Activated T-cell treated with anti-CD3 and anti-CD28 coated beads for 4 hours (primary cell): Measurements from ENCODE around the gene ZNF469.

Experiments
- DNase-seq: peaks from one replicate; pipeline ENCODE4 v3.0.0-alpha.2; 2020

The ZNF469 gene

DNA sequence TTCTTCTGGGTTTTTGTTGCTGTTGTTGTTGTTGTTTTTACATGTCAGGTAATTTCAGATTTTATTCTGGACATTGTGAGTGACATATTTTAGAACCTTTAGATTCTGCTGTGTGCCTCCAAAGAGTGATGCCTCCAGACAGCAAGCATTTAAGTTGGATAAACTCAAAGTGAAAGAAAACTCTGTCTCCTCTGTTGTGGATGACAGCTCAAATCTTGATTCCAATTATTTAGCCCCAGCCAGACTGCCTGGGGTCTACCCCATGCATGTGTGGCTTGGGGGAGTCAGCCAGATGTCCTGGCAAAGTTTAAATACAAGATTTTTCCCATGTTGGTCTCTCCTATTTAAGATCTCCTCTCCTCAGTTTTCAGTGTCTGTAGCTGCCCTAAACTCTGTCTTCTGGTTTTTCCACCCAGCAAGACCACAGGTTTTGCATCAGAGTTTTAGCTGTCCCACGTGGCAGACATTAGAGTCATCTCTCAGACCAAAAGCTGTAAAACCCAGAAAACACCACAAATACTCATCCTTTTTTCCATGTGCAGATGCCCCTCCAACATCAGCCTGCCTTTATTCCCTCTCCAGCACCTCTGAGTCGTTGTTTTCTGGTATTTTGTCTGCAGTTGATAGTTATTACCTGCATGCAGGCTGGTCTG, 19.4 kb upstream of the ZNF469 start:
- DNase-seq: no peak

DNA sequence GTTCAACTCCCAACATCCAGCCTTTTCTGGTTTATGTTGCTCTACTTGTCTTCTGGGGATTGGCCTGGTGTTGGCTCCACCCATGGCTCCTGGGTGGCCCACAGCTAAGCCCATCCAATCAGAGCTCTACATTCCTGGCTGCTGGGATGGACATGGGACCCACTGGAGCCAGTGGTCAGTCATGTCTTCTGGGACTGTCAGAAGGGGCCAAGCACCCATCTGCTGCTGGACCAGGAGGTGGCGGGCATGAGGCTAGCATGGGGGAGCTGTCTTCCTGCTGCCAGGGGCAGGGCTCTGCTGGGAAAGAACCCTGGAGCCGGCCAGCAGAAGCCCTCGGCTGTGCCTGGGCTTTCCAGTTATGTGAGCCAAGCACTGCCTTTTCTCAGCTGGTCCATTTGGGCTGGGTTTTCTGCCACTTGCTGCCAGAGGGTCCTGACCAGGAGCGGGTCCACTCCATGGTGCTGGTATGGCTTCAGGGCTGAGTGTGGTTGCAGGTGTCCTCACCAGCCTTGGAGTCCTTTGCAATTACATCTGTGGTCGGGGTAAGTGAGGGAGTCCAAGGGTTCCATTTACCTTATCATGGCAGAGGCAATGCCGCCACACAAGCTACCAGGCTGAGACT, 17.4 kb upstream of the ZNF469 start:
- no peak for DNase-seq

DNA sequence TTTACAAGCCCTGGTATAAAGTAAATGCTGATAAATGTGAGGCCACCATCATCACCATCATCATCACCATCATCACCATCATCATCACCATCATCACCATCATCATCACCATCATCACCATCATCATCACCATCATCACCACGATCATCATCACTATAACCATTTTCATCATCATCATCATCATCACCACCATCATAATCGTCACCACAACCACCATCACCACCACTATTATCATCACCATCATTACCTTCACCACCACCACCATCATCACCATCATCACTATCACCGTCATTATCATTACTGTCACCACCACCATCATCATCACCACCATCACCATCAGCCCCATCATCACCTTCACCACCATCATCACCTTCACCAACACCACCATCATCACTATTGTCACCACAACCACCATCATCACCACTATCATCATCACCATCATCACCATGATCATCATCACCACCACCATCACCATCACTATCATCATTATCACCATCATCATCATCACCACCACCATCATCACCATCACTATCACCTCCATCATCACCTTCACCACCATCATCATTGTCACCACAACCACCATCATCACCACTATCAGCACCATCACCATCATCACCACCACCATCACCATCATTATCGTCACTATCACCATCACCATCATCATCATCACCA, 16.6 kb upstream of the ZNF469 start:
- no peak for DNase-seq

DNA sequence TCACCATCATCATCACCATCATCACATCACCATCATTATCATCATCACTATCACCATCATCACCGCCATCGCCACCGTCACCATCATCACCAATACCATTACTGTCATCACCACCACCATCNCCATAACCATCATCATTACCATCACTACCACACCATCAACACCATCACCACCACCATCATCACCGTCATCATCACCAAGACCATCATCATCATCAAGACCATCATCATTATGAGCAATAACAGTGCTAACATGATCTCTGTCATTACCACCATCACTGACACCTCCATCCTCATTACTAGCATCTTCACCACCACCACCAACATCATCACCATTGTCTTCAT, 16.1 kb upstream of the ZNF469 start:
- DNase-seq: no peak

DNA sequence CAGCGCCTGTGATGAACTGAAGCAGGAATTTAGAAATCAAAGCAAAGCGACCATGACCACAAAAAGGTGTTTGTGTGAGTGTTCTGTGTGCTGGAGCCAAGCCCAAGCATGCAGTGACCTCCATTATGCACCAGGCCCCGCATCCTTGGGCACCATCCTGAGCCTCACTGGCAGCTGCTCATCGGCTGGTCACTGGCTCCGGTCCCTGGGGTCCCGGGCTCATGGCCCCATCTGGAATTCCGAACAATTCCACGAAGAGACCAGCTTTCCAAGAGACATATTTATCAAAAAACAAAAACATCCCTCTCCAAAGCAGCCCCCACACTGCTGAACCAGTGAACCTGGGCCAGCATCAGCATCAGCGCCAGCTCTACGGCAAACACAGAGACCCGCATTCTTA, 15.2 kb upstream of the ZNF469 start:
- no peak for DNase-seq

DNA sequence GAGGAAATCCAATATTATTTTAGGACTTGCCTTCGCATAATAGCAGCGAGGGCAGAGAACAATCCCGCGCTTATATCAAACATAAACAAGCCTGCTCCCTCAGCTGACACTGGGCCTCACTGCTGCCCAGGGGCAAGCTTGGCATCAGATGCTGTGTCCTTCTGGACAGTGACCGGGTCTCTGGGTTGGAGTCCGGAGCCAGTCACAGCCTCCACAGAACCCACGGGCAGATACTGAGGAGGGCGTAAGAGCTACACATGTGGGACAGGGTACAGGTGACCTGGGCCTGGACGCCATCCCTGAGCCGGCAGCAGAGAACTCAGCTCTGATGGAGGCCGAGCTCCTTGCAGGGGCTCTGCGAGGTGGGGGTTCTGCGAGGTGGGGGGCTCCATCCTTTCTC, 14.7 kb upstream of the ZNF469 start:
- no peak for DNase-seq

DNA sequence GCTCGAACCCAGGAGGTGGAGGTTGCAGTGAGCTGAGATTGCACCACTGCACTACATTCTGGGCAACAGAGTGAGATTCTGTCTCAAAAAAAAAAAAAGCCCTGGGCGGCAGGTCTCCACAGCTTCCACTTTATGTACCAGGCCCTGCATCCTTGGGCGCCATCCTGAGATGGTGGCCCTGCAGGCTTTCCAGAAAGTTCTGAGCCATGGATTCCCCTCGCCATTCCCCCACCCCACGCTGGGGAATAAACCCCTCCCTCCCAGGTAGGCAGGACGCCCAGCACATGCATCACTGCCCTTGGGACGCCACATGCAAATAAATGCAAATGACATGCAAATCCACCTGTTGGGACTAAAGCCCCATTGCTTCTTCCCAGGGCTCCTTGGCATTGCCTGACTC, 13.8 kb upstream of the ZNF469 start:
- DNase-seq: no peak

DNA sequence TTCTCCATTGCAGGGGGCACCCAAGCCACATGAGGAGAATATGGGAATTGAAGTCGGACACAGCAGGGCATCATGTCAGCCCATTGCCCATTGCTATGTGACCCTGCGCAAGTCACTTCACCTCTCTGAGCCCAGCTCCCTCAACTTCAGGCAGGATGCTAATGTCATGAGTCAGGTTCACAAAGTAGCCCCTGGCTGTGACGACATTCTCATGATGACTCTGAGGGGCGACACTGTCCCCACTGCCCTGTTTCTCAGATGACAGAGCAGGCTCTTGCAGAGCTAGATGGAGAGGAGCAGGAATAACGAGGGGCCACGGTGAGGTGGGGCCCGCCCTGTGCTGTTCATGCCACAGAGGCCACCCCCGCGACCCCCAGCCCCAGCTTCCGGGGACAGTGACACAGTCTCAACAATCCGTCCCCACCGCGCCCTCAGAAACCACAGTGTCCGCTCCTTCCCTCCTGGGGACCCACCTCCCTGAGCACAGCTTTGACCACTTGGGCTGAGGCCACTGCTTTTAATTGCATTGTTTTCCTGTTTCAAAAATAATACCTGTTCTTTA, 13.2 kb upstream of the ZNF469 start:
- DNase-seq: no peak

DNA sequence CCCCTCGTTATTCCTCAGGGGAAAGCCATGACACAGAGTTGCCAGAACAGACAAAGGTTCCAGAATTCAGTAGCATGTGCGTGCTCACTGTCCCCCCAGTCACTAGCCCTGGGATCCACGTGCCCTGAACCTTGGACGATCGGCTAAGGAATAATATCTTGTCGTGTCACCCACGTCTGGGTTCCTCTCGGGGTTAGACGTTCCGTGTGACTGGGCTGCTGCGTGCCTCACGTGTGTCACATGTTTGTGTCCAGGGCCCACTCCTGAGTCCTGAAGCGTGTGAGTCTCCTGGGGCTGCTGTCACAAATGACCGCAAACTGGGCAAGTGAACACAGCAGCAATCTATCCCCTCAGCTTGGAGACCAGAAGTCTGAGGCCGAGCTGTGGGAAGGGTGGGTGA, 12.4 kb upstream of the ZNF469 start:
- no peak for DNase-seq

DNA sequence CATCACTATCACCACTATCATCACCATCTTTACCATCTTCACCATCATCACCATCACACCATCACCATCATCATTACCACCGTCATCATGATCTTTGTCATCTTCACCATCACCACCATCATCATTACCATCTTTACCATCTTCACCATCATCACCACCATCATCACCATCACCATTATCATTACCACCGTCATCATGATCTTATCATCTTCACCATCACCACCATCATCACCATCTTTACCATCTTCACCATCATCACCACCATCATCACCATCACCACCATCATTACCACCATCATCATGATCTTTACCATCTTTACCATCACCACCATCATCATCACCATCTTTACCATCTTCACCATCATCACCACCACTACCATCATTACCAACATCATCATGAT, 10.2 kb upstream of the ZNF469 start:
- no peak for DNase-seq

DNA sequence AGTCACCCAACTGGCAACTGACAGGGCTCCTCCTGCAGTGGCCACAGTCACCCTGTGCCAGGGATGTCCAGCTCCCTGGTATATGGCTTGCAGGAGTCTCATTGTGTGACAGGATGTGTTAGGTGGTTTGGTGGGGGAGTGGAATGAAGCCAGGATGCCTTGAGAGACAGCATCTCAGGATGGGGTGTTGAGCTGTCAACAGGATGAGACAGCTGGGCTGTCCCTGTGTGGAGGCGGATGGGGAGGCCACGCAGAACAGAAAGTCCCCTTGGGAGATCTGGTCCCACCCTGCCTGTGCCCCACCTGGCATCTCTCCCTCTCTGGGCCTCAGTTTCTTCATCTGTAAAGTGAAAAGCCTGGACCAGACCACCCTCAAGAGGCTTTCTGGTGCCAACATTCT, 9.5 kb upstream of the ZNF469 start:
- DNase-seq: no peak

DNA sequence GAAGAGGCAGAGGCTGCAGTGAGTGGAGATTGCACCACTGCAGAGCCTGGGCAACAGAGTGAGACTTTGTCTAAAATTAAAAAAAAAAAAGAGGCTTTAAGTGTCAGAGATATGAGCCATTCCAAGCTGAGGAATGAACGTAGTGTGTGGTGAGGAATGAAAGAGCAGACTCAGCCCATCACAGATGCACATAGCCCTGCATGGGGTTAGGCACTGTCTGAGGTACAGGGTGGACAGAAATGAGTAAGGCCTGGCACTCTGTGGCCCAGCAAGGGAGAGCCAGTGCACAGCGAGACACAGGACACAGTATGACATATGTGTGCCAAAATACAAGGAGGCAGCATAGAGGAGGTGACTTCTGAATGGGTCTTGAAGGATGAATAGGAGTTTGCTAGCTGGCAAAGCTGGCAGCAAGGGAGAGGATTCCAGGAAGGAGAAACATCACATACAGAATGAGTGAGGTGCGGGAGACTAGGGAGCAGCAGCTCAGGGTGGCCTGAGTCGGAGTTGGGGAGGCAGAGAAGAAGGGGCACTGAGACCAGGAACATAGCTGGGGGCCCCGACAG, 8.7 kb upstream of the ZNF469 start:
- no peak for DNase-seq

DNA sequence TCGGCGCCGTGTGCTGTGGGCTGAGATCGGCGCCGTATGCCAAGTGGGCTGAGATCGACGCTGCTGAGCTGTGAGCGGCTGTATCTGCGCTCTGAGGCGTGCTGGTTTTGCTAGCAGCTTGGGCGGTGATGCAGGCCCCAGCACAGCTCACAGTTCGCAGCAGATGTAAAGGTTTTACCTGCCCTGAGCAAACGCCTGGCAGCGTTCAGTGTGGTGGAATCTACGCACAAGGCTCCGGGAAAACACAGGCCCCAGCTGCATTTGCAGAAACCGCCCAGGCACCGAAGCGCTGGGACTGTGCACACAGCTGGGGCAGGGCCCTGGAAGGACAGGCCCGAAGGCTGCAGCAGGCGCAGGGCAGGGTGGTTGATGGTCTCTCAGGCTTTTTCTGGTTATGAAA, 8.0 kb upstream of the ZNF469 start:
- no peak for DNase-seq

DNA sequence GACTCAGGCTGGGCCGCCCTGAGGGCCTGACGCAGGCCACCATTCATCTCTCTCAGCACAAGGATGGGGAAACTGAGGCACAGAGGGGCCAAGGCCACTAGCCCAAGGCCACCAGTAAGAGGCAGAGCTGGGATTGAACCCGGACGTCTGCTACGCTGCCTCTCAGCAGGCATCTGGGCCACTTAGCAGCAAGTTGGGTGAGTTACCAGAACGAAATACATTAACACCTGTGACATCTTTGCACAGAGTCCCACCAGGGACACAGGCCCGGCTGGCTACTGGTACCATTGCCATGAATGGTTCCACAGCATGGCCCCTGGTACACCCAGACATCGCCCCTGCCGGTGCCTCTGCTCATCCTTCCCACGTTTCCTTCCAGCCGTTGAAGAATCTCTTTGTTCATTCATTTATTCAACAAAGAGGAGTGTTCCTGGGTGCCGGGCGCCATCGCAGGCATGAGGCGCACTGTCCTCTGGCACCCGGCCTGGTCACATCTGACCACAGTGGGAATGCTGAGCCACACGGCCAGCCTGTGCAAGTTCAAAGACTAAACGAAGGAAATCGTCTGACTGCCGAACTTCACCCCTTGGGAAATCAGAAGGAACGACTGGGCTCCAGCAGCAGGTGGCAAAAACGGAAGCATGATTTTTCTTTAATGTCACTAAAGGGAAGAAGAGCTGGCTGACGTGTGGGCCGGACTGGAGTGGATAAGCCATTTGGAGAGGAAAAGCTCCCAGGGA, 7.4 kb upstream of the ZNF469 start:
- DNase-seq: no peak

DNA sequence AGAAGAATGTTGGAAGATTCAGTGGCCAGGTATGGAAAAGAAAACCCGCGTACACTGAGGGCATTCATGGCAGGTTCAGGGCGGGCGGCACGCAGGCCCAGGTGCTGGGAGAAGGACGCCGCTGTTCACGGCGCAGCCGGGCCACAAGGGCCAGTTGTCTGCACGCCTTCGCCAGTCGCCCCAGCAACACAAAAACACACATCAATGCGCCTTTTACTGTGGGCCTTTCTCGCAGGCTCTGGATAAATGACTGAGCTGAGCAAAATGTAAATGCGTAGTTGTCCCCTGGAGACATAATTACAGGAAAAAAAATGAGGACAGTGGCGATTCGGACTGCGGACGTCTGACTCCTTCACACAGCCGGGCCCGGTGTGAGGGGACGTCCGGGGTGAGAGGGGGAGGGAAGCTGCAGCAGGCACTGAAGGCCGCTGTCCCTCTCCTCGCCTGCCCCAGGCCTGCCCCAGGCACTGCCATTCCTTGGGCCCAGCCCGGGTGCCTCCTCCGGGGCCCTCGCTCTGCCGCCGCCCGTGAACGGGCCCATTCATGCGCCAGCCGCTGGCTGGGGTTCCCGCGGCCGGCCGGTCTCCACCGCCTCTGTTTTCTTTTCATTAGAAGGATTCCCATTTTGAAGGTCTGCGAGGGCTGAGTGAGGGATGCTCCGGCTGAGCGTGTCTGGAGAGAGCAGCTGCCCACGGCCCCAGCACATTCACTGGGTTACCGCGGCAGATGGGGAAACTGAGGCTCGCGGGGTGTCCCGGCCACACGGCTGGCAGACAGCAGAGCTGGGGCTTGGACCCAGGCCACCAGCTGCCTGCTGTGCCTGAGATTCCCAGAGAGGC, 6.5 kb upstream of the ZNF469 start:
- no peak for DNase-seq

DNA sequence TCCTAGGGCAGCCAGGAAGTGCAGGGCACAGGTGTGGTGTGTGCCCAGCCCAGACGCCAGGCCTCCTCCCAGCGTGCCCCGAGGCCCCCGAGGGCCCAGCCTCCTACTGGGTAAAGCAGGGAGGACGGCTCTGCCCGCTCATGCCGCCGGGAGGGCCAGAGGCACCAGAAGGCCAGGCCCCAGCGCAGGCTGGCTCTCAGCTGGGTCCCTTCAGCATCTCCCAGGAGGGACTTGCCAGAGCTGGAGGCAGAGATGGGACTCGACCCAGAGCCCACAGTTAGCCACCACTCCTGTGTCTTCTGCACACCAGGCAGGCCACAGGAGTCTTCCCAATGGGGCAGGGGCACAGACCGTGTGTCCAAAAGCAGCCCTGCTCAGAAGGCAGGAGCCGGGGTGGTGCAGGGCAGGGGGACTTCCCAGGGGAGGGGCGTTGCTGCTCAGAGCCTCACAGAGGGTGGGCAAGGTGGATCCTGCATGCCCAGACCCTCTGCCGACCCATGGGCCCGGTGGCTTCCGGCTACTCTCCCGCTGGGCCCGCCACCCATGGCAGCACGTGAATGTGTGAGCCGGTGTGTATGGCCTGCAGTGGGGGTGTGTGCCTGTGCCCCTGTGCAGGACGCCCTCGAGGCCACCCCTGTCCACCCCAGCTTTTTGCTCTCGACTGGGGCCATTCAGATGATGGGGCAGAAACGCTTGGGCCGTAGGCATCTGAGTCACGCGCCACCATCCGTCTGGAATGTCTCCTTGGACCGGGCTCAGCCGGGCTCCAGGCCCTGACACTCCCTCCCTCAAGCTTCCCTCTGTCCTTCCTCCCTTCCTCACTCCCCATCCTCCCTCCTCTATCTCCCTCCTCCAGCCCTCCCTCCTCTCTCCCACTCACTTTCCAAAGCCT, 5.7 kb upstream of the ZNF469 start:
- DNase-seq: no peak

DNA sequence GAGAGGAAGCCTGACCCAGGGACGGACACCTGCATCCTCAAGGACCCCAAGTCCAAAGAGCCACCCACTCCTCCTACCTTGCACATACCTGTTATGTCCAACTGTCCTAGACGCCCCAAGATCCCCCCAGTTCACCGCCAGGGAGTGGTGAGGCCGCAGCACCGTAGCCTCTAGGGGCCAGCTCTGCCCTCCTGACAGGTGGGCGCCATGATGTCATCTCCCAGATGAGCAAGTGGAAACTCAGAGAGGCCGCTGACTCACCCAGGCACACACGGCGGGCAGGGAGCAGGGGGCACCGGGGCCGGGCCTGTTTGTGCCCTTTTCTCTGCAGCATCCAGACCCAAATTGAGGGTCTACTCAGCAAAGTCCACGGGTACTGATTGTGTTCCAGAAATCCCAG, 4.8 kb upstream of the ZNF469 start:
- DNase-seq: no peak

DNA sequence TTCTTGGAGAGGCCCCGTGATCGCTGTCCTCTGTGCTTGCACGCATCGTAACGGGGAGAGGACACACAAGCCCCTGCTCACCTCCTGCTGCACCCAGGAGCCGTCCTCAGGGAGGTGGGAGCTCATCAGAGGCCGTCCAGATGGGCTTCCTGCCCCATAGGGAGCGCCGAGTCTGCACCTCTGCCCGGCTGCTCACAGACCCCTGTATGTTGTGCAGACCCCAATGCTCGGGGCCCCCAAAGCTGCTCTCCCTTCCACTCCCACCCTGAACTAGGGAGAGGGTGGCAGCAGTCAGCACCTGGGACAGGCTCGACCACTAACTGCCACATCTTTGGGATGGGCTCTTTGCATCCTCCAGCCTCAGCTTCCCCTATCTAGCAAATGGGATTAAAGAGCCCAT, 4.4 kb upstream of the ZNF469 start:
- no peak for DNase-seq

DNA sequence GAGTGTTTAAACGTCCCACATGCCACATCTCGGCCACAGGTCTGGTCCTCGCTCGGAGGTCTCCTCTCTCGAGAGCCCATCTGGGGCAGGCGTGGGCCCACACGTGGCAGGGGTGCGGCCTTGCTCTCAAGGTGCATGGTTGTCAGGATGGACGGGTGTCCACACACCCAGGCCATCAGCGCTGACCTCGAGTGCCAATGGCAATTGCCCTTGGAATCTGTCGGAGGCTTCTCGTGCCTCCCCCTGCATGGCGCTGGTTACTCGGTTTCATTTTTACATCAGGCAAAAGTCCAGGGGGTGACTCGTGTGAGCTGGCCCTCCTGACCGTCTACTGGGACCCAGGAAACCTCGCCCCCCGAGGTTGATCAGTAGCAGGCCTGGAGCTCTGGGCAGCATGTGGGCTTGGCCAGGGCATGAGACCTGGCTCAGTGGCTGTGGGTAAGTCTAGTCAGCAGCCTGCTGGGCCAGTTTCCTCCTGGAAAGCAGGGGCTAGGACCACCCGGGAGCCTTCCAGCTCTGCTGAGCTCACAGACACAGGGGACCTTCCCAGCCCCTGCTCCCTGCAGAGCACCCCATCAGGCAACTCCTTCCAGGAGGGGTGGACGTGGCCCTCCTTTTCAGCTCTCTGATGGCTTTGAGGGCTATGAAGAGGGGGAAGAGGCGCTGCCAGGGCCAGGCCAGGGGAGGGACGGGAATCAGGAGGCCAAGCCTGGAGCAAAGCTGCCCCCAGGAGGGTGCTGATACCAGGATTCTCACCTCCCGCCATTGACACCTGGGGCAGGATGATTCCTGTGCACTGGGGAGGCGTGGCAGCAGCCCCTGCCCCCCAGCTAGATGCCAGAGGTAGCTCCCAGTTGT, 3.7 kb upstream of the ZNF469 start:
- no peak for DNase-seq

DNA sequence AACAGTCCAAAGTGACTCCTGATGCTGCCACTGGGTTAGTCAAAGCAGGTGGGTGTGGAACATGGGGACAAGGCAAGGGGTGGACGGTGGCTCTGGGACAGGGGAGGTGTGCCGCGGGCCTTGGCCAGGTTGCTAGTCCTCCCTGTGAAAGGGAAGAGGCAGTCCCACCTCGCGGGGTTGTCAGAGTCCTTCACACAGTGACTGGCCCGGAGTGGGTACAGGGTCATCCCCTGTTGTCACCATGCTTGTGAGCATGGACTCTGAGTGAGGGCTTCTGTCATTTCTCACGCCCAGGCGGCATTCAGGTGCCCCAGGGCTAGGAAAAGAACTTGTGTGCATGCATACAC, 3.1 kb upstream of the ZNF469 start:
- DNase-seq: no peak

DNA sequence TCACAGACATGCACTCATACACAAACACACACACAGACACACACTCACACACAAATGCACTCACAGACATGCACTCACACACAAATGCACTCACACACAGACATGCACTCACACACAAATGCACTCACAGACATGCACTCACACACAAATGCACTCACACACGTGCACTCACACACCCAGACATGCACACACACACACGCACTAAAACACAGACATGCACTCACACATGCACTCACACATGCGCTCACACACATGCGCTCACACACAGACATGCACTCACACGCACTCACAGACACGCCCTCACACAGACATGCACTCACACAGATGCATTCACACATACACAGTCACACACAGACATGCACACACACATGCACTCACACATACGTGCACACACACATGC, 2.7 kb upstream of the ZNF469 start:
- DNase-seq: no peak
